Measurements from ENCODE around the gene FKBP6. TPM values are rescaled to one million over a fixed set of nuclear protein-coding genes. Genes with fewer than 3 reads are reported as not detected.

Gene FKBP6
- polyA plus RNA-seq, 4 donors, result 0.06 TPM; not detected in 3

- WGBS, 3 donors, result 93 to 97% (median 96%) methylated on average over 10 of the region's 10 CpGs
- Histone ChIP-seq H3K27me3 (ENCODE audit: control insufficient read depth in 3 of 3, insufficient read depth in 3 of 3, low read length in 3 of 3) (no peaks in the 10 kb centered on the region), H3K4me3 (ENCODE audit: low read depth in 1 of 3, low read length in 3 of 3) (no peak overlapping the region), H3K9me3 (ENCODE audit: control insufficient read depth in 2 of 2, insufficient read depth in 1 of 2, low read depth in 1 of 2, low read length in 1 of 2) (no peaks in the 10 kb centered on the region), H3K27ac (ENCODE audit: low read depth in 1 of 3, low read length in 2 of 3) (no peak overlapping the region), H3K4me1 (ENCODE audit: control insufficient read depth in 3 of 3, insufficient read depth in 2 of 3, low read depth in 1 of 3, low read length in 2 of 3) (peaks cover 0 to 7% (median 0%) of the 10 kb centered on the region in 3 donors), H3K36me3 (ENCODE audit: control insufficient read depth in 3 of 3, insufficient read depth in 2 of 3, low read depth in 1 of 3, low read length in 3 of 3) (no peaks in the 10 kb centered on the region)
- no peak for FAIRE-seq
- DNase-seq, result no peak
Observed at GRCh38 chr7:73328696-73329095, 735 bp downstream of the FKBP6 start.

- Histone ChIP-seq H3K9me3 (ENCODE audit: control insufficient read depth in 2 of 2, insufficient read depth in 1 of 2, low read depth in 1 of 2, low read length in 1 of 2) (no peaks in the 10 kb centered on the region), H3K27me3 (ENCODE audit: control insufficient read depth in 3 of 3, insufficient read depth in 3 of 3, low read length in 3 of 3) (no peaks in the 10 kb centered on the region), H3K4me3 (ENCODE audit: low read depth in 1 of 3, low read length in 3 of 3) (no peak overlapping the region), H3K36me3 (ENCODE audit: control insufficient read depth in 3 of 3, insufficient read depth in 2 of 3, low read depth in 1 of 3, low read length in 3 of 3) (no peaks in the 10 kb centered on the region), H3K27ac (ENCODE audit: low read depth in 1 of 3, low read length in 2 of 3) (peak overlapping the region in 1 of 3 donors; percentile 30), H3K4me1 (ENCODE audit: control insufficient read depth in 3 of 3, insufficient read depth in 2 of 3, low read depth in 1 of 3, low read length in 2 of 3) (peaks cover 0 to 3% (median 0%) of the 10 kb centered on the region in 3 donors)
- FAIRE-seq, result no peak
- DNase-seq, result peak in 1 of 2 donors; percentile 5
- WGBS, 3 donors, result 48 to 72% (median 63%) methylated on average over 11 of the region's 11 CpGs
Observed at GRCh38 chr7:73329861-73330581, 2.1 kb downstream of the FKBP6 start.

DNA sequence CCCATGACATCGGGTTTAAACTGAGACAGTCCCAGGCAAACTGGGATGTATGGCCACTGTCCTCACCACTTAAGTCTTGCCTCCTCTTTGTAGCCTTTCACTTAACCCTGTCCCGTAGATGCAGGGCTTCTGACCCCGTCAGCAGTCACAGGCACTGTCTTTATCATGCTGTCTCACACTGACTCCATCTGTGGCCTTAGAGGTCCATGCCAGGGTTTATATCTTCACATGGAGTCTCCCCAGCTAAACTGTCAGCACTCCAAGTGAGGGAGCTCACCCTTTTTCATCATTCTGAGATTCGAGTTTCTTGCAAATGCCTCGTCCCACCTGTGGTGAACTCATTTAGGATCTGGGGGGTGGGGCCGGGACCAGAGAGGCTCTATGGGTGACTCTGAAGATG is 2.8 kb downstream of the FKBP6 start:
- 69 to 72% (median 71%) methylated on average over 6 of the region's 6 CpGs for WGBS, 3 donors
- FAIRE-seq (no peak), DNase-seq (no peak)
- H3K9me3 ChIP-seq (ENCODE audit: control insufficient read depth in 2 of 2, insufficient read depth in 1 of 2, low read depth in 1 of 2, low read length in 1 of 2), result no peaks in the 10 kb centered on the region
- no peak overlapping the region for H3K27ac ChIP-seq (ENCODE audit: low read depth in 1 of 3, low read length in 2 of 3)
- peaks cover 0 to 3% (median 0%) of the 10 kb centered on the region in 3 donors for H3K4me1 ChIP-seq (ENCODE audit: control insufficient read depth in 3 of 3, insufficient read depth in 2 of 3, low read depth in 1 of 3, low read length in 2 of 3)
- no peak overlapping the region for H3K4me3 ChIP-seq (ENCODE audit: low read depth in 1 of 3, low read length in 3 of 3)
- no peaks in the 10 kb centered on the region for H3K36me3 ChIP-seq (ENCODE audit: control insufficient read depth in 3 of 3, insufficient read depth in 2 of 3, low read depth in 1 of 3, low read length in 3 of 3)
- no peaks in the 10 kb centered on the region for H3K27me3 ChIP-seq (ENCODE audit: control insufficient read depth in 3 of 3, insufficient read depth in 3 of 3, low read length in 3 of 3)

GRCh38 chr7:73332447-73332846 is 4.5 kb downstream of the FKBP6 start:
- 67 to 77% (median 72%) methylated on average over 6 of the region's 6 CpGs for WGBS, 3 donors
- H3K4me3 ChIP-seq (ENCODE audit: low read depth in 1 of 3, low read length in 3 of 3), result no peak overlapping the region
- H3K4me1 ChIP-seq (ENCODE audit: control insufficient read depth in 3 of 3, insufficient read depth in 2 of 3, low read depth in 1 of 3, low read length in 2 of 3), result peaks cover 0 to 3% (median 0%) of the 10 kb centered on the region in 3 donors
- H3K27me3 ChIP-seq (ENCODE audit: control insufficient read depth in 3 of 3, insufficient read depth in 3 of 3, low read length in 3 of 3), result no peaks in the 10 kb centered on the region
- FAIRE-seq, result no peak
- no peak for DNase-seq
- H3K27ac ChIP-seq (ENCODE audit: low read depth in 1 of 3, low read length in 2 of 3), result no peak overlapping the region
- no peaks in the 10 kb centered on the region for H3K9me3 ChIP-seq (ENCODE audit: control insufficient read depth in 2 of 2, insufficient read depth in 1 of 2, low read depth in 1 of 2, low read length in 1 of 2)
- no peaks in the 10 kb centered on the region for H3K36me3 ChIP-seq (ENCODE audit: control insufficient read depth in 3 of 3, insufficient read depth in 2 of 3, low read depth in 1 of 3, low read length in 3 of 3)

DNA sequence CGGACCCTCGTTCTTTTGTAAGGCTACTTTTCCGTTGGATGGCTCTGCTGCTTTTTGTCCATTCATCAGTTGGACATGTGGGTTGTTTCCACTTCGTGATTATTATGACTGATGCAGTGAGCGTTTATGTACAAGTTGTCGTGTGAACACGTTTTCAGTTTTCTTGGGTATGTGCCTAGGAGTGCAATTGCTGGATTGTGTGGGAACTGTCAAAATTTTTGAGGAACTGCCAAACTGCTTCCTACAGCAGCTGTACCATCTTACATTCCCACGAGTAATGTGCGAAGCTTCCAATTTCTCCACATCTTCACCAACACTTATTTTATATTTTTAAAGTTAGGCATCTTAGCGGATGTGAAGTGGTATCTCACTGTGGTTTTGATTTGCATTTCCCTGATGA is 10.4 kb downstream of the FKBP6 start:
- H3K4me1 ChIP-seq (ENCODE audit: control insufficient read depth in 3 of 3, insufficient read depth in 2 of 3, low read depth in 1 of 3, low read length in 2 of 3), result peaks cover 0 to 3% (median 0%) of the 10 kb centered on the region in 3 donors
- DNase-seq, result no peak

DNA sequence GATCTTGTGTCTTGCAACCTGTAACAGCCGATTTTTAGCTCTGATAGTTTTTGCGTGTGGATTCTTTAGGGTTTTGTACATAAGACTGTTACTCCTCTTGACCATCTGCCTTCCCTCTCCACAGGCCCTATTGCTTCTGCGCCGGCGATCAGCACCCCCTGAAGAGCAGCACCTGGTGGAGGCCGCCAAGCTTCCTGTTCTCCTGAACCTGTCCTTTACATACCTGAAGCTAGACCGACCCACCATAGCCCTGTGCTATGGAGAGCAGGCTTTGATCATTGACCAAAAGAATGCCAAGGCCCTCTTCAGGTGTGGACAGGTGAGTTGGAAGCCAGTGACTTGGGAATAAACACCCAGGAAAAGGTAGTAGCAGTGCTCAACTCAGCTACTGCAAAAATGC is 12.6 kb downstream of the FKBP6 start:
- Histone ChIP-seq H3K4me3 (ENCODE audit: low read depth in 1 of 3, low read length in 3 of 3) (no peak overlapping the region), H3K36me3 (ENCODE audit: control insufficient read depth in 3 of 3, insufficient read depth in 2 of 3, low read depth in 1 of 3, low read length in 3 of 3) (no peaks in the 10 kb centered on the region), H3K4me1 (ENCODE audit: control insufficient read depth in 3 of 3, insufficient read depth in 2 of 3, low read depth in 1 of 3, low read length in 2 of 3) (peaks cover 0 to 10% (median 0%) of the 10 kb centered on the region in 3 donors), H3K27ac (ENCODE audit: low read depth in 1 of 3, low read length in 2 of 3) (no peak overlapping the region), H3K27me3 (ENCODE audit: control insufficient read depth in 3 of 3, insufficient read depth in 3 of 3, low read length in 3 of 3) (no peaks in the 10 kb centered on the region), H3K9me3 (ENCODE audit: control insufficient read depth in 2 of 2, insufficient read depth in 1 of 2, low read depth in 1 of 2, low read length in 1 of 2) (no peaks in the 10 kb centered on the region)
- no peak for DNase-seq
- no peak for FAIRE-seq
- 86 to 91% (median 90%) methylated on average over 7 of the region's 7 CpGs for WGBS, 3 donors

More for the DNA sequence above, 10.4 kb downstream of the FKBP6 start:
- FAIRE-seq, result no peak
- H3K36me3 ChIP-seq (ENCODE audit: control insufficient read depth in 3 of 3, insufficient read depth in 2 of 3, low read depth in 1 of 3, low read length in 3 of 3), result no peaks in the 10 kb centered on the region
- H3K27me3 ChIP-seq (ENCODE audit: control insufficient read depth in 3 of 3, insufficient read depth in 3 of 3, low read length in 3 of 3), result no peaks in the 10 kb centered on the region
- H3K9me3 ChIP-seq (ENCODE audit: control insufficient read depth in 2 of 2, insufficient read depth in 1 of 2, low read depth in 1 of 2, low read length in 1 of 2), result no peaks in the 10 kb centered on the region
- 63 to 87% (median 80%) methylated on average over 10 of the region's 10 CpGs for WGBS, 3 donors
- no peak overlapping the region for H3K4me3 ChIP-seq (ENCODE audit: low read depth in 1 of 3, low read length in 3 of 3)
- H3K27ac ChIP-seq (ENCODE audit: low read depth in 1 of 3, low read length in 2 of 3), result no peak overlapping the region

DNA sequence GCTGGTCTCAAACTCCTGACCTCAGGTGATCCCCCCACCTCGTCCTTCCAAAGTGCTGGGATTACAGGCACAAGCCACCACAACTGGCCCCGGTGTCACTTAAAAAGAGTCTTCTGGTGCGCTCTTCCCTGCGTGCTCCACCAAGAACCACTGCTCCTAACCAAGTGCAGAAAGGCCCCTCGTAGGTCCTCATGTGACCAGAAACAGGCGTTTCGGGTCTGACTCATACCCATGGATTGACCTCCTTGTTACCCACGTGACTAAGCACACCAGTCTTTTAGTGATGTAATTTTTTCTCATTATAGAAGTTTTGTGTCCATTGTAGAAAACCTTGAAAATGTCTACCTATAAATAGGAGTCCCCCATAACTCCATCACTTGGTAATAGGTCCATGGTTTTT is 13.9 kb downstream of the FKBP6 start:
- Histone ChIP-seq H3K4me1 (ENCODE audit: control insufficient read depth in 3 of 3, insufficient read depth in 2 of 3, low read depth in 1 of 3, low read length in 2 of 3) (peaks cover 0 to 20% (median 0%) of the 10 kb centered on the region in 3 donors), H3K36me3 (ENCODE audit: control insufficient read depth in 3 of 3, insufficient read depth in 2 of 3, low read depth in 1 of 3, low read length in 3 of 3) (no peaks in the 10 kb centered on the region), H3K27ac (ENCODE audit: low read depth in 1 of 3, low read length in 2 of 3) (no peak overlapping the region), H3K4me3 (ENCODE audit: low read depth in 1 of 3, low read length in 3 of 3) (no peak overlapping the region), H3K27me3 (ENCODE audit: control insufficient read depth in 3 of 3, insufficient read depth in 3 of 3, low read length in 3 of 3) (no peaks in the 10 kb centered on the region), H3K9me3 (ENCODE audit: control insufficient read depth in 2 of 2, insufficient read depth in 1 of 2, low read depth in 1 of 2, low read length in 1 of 2) (no peaks in the 10 kb centered on the region)
- WGBS, 3 donors, result 56 to 66% (median 62%) methylated on average over 8 of the region's 8 CpGs
- DNase-seq, result no peak
- no peak for FAIRE-seq

DNA sequence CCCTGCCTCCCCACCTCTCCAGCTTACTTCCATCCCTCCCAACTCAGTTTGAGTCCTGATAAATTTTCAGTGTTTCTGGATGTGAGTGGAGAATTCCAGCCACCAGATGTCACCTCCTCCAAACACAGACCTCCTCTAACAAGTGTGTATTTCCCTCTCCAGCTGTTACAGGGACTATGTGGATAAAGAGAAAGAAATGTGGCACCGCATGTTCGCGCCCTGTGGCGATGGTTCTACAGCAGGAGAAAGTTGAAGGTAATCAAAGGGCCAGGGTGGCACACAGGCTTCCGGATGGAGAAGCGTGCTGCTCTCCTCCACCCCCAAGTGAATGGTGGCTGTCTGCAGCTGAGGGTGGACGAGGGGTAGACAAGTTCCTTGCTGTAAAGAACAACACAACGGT is 14.7 kb downstream of the FKBP6 start:
- DNase-seq, result peak; percentile 11 to 62
- no peak overlapping the region for H3K27ac ChIP-seq (ENCODE audit: low read depth in 1 of 3, low read length in 2 of 3)
- WGBS, 3 donors, result 53 to 62% (median 53%) methylated on average over 8 of the region's 8 CpGs
- H3K36me3 ChIP-seq (ENCODE audit: control insufficient read depth in 3 of 3, insufficient read depth in 2 of 3, low read depth in 1 of 3, low read length in 3 of 3), result no peaks in the 10 kb centered on the region
- no peak overlapping the region for H3K4me3 ChIP-seq (ENCODE audit: low read depth in 1 of 3, low read length in 3 of 3)
- peaks cover 0 to 20% (median 0%) of the 10 kb centered on the region in 3 donors for H3K4me1 ChIP-seq (ENCODE audit: control insufficient read depth in 3 of 3, insufficient read depth in 2 of 3, low read depth in 1 of 3, low read length in 2 of 3)
- H3K9me3 ChIP-seq (ENCODE audit: control insufficient read depth in 2 of 2, insufficient read depth in 1 of 2, low read depth in 1 of 2, low read length in 1 of 2), result no peaks in the 10 kb centered on the region
- FAIRE-seq, result no peak
- H3K27me3 ChIP-seq (ENCODE audit: control insufficient read depth in 3 of 3, insufficient read depth in 3 of 3, low read length in 3 of 3), result no peaks in the 10 kb centered on the region

Measured in small intestine (tissue), 7 donors.